CD14-positive monocyte (primary cell): ENCODE measurements around the gene USP1. TPM values are rescaled to one million over a fixed set of nuclear protein-coding genes. Genes with fewer than 3 reads are reported as not detected.

Experiments used
- DNase-seq, 3 donors: peaks; one replicate each; pipeline ENCODE4 v3.0.0-alpha.2; 2011 to 2022
- H2AFZ ChIP-seq: 2 replicates; pipeline ENCODE4 v1.6.0; 2012; ENCODE audit warnings: mild to moderate bottlenecking, low read depth, low read length, inconsistent platforms; ENCODE audit not compliant: insufficient read depth, poor library complexity, severe bottlenecking
- H3K27ac ChIP-seq, 2 donors: 1 replicate in 1 of 2; 2 replicates in 1 of 2; pipeline ENCODE4 v1.5.1; 2012 to 2013; ENCODE audit warnings: low read length in 2 of 2, control low read depth in 1 of 2, inconsistent platforms in 1 of 2, low read depth in 1 of 2, mild to moderate bottlenecking in 1 of 2
- H3K27me3 ChIP-seq, 2 donors: one replicate each; pipeline versions ENCODE4 v1.6.0 to v1.6.1; 2011 to 2013; ENCODE audit warnings: low read length in 2 of 2; ENCODE audit not compliant: control insufficient read depth in 2 of 2, insufficient read depth in 2 of 2
- H3K36me3 ChIP-seq, 2 donors: replicated peaks in 1 of 2; 1 replicate in 1 of 2; 2 replicates in 1 of 2; pipeline versions ENCODE4 v1.5.1 to v1.6.1; 2012 to 2013; ENCODE audit warnings: low read length in 2 of 2, control low read depth in 1 of 2, inconsistent platforms in 1 of 2, mild to moderate bottlenecking in 1 of 2; ENCODE audit not compliant: insufficient read depth in 2 of 2, control insufficient read depth in 1 of 2
- H3K4me1 ChIP-seq, 2 donors: 1 replicate in 1 of 2; 2 replicates in 1 of 2; pipeline versions ENCODE4 v1.5.1 to v1.6.1; 2012 to 2013; ENCODE audit warnings: low read length in 2 of 2, control low read depth in 1 of 2, inconsistent platforms in 1 of 2, mild to moderate bottlenecking in 1 of 2, moderate library complexity in 1 of 2; ENCODE audit not compliant: insufficient read depth in 2 of 2, control insufficient read depth in 1 of 2
- H3K4me2 ChIP-seq: replicated peaks from 2 replicates; pipeline ENCODE3; 2012; ENCODE audit warnings: low read length, moderate library complexity, mild to moderate bottlenecking; ENCODE audit not compliant: poor library complexity, severe bottlenecking; ENCODE audit errors: extremely low read depth
- H3K4me3 ChIP-seq, 3 experiments: fragments of 200-600 bp in 1 of 3; sonication (generic) in 1 of 3; replicated peaks in 1 of 3; 1 replicate in 2 of 3; 2 replicates in 1 of 3; pipeline ENCODE4 v1.5.1; 2011 to 2013; ENCODE audit warnings: low read length in 3 of 3, mild to moderate bottlenecking in 3 of 3, control low read depth in 2 of 3, low read depth in 2 of 3, inconsistent platforms in 1 of 3, moderate library complexity in 1 of 3
- H3K79me2 ChIP-seq: 2 replicates; pipeline ENCODE4 v1.6.0; 2012; ENCODE audit warnings: mild to moderate bottlenecking, control low read depth, inconsistent platforms, low read length, moderate library complexity; ENCODE audit not compliant: insufficient read depth
- H3K9ac ChIP-seq: 2 replicates; pipeline ENCODE4 v1.6.0; 2017; ENCODE audit warnings: low read length, mild to moderate bottlenecking; ENCODE audit not compliant: insufficient read depth, poor library complexity, severe bottlenecking
- H3K9me3 ChIP-seq, 2 donors: replicated peaks in 1 of 2; 1 replicate in 1 of 2; 2 replicates in 1 of 2; pipeline versions ENCODE4 v1.5.1 to v1.6.1; 2012 to 2013; ENCODE audit warnings: low read length in 2 of 2, control low read depth in 1 of 2; ENCODE audit not compliant: control insufficient read depth in 1 of 2, insufficient read depth in 1 of 2
- H4K20me1 ChIP-seq: 2 replicates; pipeline ENCODE4 v1.6.0; 2012; ENCODE audit warnings: mild to moderate bottlenecking, low read length, control low read depth, moderate library complexity; ENCODE audit not compliant: insufficient read depth
- H3K27ac Mint-ChIP-seq, 7 donors: one replicate each; pipeline ENCODE4 v1.8.0; 2020; ENCODE audit warnings: mild to moderate bottlenecking in 7 of 7, mixed read lengths in 7 of 7, moderate library complexity in 6 of 7, inconsistent platforms in 2 of 7
- H3K27me3 Mint-ChIP-seq, 3 donors: one replicate each; pipeline ENCODE4 v1.8.0; 2021 to 2022; ENCODE audit warnings: low read depth in 3 of 3, mild to moderate bottlenecking in 3 of 3, mixed read lengths in 3 of 3, moderate library complexity in 3 of 3, inconsistent platforms in 1 of 3
- H3K36me3 Mint-ChIP-seq, 2 donors: one replicate each; pipeline ENCODE4 v1.8.0; 2020; ENCODE audit warnings: mixed read lengths in 2 of 2, inconsistent platforms in 1 of 2, mild to moderate bottlenecking in 1 of 2
- H3K4me1 Mint-ChIP-seq: one replicate; pipeline ENCODE4 v1.8.0; 2020; ENCODE audit warnings: mild to moderate bottlenecking, mixed read lengths
- H3K4me3 Mint-ChIP-seq, 2 donors: one replicate each; pipeline ENCODE4 v1.8.0; 2020; ENCODE audit warnings: mild to moderate bottlenecking in 2 of 2, mixed read lengths in 2 of 2, moderate library complexity in 1 of 2
- H3K9me3 Mint-ChIP-seq, 7 donors: one replicate each; pipeline ENCODE4 v1.8.0; 2020 to 2022; ENCODE audit warnings: mixed read lengths in 7 of 7, mild to moderate bottlenecking in 6 of 7, moderate library complexity in 6 of 7, inconsistent platforms in 2 of 7
- WGBS: methylation state at CpG from one replicate; pipeline ENCODE4 v1.1.5; 2013; ENCODE audit warnings: missing lambda C conversion rate; ENCODE audit not compliant: insufficient coverage; 5-methylcytosine and 5-hydroxymethylcytosine counted together
- intact Hi-C, 2 donors: fragments of 100-400 bp; cut with micrococcal nuclease; formaldehyde crosslinking; loops; one replicate each; pipeline versions ENCODE4 v1.15.0 to v1.15.1; 2023
- polyA plus RNA-seq, 3 donors: library from polyadenylated mRNA; depleted of rRNA in 1 of 3; unstranded in 2 of 3; stranded (reverse) in 1 of 3; fragments of 300-500 nt in 2 of 3; fragments of >200 nt in 1 of 3; fragmentation: Illumina TruSeq in 2 of 3; gene quantifications; 1 replicate in 2 of 3; 2 replicates in 1 of 3; pipeline ENCODE4 v1.2.3, GENCODE V29; 2012 to 2021
- TF ChIP-seq, protein P1 (sequence below): fragments of 200-600 bp; IDR thresholded peaks from one replicate; pipeline ENCODE4 v1.8.0; 2022; ENCODE audit warnings: antibody characterized with exemption, mild to moderate bottlenecking

USP1 gene
- polyA plus RNA-seq, 3 donors: 5.3 to 24.0 (median 13.6) TPM

DNA sequence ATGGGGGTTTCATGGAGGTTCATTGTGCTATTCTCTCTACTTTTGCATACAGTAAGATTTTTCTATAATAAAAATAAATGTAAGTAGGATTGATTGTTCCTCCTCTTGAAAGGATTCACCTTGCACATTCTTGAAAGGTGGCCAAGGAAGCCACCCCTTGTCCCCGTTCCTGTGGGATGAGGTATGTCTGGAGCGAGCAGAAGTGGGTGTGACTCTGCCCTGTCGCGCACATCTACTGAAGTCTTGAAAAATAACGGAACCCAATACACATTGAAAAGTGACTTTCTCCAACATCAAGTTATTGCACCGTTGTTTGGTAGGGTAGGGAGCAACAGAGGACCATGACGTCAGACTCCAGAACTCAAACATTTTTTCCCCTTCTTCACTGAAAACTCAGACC lies 46.8 kb upstream of the USP1 start:
- H3K9me3 Mint-ChIP-seq: no peaks in the 10 kb centered on the region
- WGBS: no CpG with 5 or more reads among the region's 7 CpGs
- H3K36me3 ChIP-seq: no peaks in the 10 kb centered on the region
- H3K27ac ChIP-seq: no peak overlapping the region
- no peak overlapping the region for H3K4me3 Mint-ChIP-seq
- DNase-seq: no peak
- H3K4me1 Mint-ChIP-seq: no peaks in the 10 kb centered on the region
- H3K4me2 ChIP-seq: no peak overlapping the region
- no peaks in the 10 kb centered on the region for H4K20me1 ChIP-seq
- peaks cover 0 to 7% (median 3%) of the 10 kb centered on the region in 3 donors for H3K27me3 Mint-ChIP-seq
- no peaks in the 10 kb centered on the region for H3K27me3 ChIP-seq
- TF ChIP-seq, protein P1, sequence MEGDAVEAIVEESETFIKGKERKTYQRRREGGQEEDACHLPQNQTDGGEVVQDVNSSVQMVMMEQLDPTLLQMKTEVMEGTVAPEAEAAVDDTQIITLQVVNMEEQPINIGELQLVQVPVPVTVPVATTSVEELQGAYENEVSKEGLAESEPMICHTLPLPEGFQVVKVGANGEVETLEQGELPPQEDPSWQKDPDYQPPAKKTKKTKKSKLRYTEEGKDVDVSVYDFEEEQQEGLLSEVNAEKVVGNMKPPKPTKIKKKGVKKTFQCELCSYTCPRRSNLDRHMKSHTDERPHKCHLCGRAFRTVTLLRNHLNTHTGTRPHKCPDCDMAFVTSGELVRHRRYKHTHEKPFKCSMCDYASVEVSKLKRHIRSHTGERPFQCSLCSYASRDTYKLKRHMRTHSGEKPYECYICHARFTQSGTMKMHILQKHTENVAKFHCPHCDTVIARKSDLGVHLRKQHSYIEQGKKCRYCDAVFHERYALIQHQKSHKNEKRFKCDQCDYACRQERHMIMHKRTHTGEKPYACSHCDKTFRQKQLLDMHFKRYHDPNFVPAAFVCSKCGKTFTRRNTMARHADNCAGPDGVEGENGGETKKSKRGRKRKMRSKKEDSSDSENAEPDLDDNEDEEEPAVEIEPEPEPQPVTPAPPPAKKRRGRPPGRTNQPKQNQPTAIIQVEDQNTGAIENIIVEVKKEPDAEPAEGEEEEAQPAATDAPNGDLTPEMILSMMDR: no peak
- H3K4me3 ChIP-seq: no peak overlapping the region
- H3K79me2 ChIP-seq: no peaks in the 10 kb centered on the region
- H3K4me1 ChIP-seq: no peaks in the 10 kb centered on the region
- no peaks in the 10 kb centered on the region for H3K9me3 ChIP-seq
- no peak overlapping the region for H3K27ac Mint-ChIP-seq
- intact Hi-C loops: no loop called here
- H3K9ac ChIP-seq: no peak overlapping the region
- no peaks in the 10 kb centered on the region for H3K36me3 Mint-ChIP-seq
- H2AFZ ChIP-seq: no peak overlapping the region

DNA sequence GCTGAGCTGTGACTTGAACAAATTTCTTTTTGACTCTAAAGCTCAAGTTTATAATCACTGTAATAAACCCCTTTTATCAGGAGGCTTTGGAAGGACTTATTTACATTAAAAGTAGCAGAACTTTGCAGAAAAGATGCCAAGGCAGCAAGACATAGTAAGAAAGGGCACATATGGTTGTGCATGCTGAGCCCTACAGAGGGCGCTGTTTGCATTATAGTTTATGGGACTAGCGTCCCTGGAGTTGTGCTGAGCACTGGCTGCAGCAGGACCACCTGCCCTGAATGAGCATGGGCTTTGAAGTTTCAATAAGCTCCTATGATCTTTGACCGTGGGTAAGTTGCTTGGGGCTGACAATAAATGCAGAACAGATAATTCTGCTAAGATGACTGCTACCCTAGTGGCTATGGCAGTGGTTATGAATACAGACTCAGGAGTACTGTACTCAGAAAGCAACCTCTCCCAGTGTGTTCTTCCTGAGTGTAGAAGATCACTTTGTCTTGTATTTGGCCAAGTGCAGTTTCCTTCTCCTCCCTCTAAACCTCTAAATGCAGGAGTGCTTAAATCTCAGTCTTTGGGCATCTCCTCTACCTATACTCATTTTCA lies 45.4 kb upstream of the USP1 start:
- 7% methylated on average over 2 of the region's 3 CpGs for WGBS
- Mint-ChIP-seq H3K4me1 (no peaks in the 10 kb centered on the region), H3K4me3 (no peak overlapping the region), H3K27ac (no peak overlapping the region), H3K36me3 (no peaks in the 10 kb centered on the region), H3K27me3 (peaks cover 0 to 7% (median 3%) of the 10 kb centered on the region in 3 donors), H3K9me3 (no peaks in the 10 kb centered on the region)
- Histone ChIP-seq H3K9me3 (no peaks in the 10 kb centered on the region), H3K79me2 (no peaks in the 10 kb centered on the region), H3K27me3 (no peaks in the 10 kb centered on the region), H4K20me1 (no peaks in the 10 kb centered on the region), H3K9ac (no peak overlapping the region), H3K4me1 (no peaks in the 10 kb centered on the region), H3K36me3 (no peaks in the 10 kb centered on the region), H2AFZ (no peak overlapping the region), H3K4me3 (no peak overlapping the region), H3K4me2 (no peak overlapping the region), H3K27ac (no peak overlapping the region)
- intact Hi-C loops: no loop called here
- DNase-seq: peak; percentile 6 to 28 (median 22)
- TF ChIP-seq, protein P1: peak; percentile 81
